ENCODE data around the gene FRY.

FRY gene

DNA sequence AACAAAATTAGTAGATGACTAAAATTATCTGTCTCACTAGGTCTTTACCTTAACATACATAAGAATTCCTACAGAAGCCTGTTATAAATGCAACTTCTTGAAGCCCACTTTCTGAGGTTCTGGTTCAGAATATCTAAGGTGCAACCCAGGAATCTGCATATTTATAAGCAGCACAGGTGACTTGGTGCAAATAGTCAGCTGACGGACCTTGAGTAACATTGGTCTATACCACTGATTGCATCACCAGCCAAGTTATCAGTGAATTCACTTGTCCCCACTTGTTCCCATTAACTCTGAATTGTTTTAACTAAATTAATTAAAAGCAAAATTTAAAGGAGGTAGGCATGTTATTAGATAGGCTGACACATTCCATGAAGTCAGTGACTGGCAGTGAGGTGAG lies 109.9 kb downstream of the FRY start:
- TF ChIP-seq, protein P1, sequence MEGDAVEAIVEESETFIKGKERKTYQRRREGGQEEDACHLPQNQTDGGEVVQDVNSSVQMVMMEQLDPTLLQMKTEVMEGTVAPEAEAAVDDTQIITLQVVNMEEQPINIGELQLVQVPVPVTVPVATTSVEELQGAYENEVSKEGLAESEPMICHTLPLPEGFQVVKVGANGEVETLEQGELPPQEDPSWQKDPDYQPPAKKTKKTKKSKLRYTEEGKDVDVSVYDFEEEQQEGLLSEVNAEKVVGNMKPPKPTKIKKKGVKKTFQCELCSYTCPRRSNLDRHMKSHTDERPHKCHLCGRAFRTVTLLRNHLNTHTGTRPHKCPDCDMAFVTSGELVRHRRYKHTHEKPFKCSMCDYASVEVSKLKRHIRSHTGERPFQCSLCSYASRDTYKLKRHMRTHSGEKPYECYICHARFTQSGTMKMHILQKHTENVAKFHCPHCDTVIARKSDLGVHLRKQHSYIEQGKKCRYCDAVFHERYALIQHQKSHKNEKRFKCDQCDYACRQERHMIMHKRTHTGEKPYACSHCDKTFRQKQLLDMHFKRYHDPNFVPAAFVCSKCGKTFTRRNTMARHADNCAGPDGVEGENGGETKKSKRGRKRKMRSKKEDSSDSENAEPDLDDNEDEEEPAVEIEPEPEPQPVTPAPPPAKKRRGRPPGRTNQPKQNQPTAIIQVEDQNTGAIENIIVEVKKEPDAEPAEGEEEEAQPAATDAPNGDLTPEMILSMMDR (IDR thresholded peaks at IDR 0.05; ENCODE audit: control insufficient read depth, extremely low read depth, insufficient read depth), result no peak
- DNase-seq (ENCODE audit: low read depth), result no peak
- H3K4me3 ChIP-seq (ENCODE audit: low read depth, low read length), result no peak overlapping the region

DNA sequence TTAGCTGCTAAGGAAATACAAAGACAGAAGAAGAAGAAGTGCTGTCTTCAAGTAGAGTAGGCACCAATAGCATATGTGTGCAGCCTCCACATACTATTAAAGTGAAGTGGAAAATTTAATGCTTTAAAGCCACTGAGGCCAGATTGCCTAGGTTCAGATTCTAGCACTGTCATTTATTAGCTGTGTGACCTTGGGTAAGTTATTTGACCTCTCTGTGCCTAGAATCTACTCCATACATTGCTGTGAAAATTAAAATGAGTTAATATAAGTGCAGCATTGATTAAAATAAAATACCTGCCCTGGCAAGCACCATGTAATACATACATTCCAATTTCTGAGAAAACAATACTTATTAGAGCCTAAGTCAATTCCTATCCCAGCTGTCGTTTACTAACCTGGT lies 110.5 kb downstream of the FRY start:
- no peak overlapping the region for H3K4me3 ChIP-seq (ENCODE audit: low read depth, low read length)
- TF ChIP-seq, protein P1 (IDR thresholded peaks at IDR 0.05; ENCODE audit: control insufficient read depth, extremely low read depth, insufficient read depth), result no peak
- peak; percentile 36 for DNase-seq (ENCODE audit: low read depth)

DNA sequence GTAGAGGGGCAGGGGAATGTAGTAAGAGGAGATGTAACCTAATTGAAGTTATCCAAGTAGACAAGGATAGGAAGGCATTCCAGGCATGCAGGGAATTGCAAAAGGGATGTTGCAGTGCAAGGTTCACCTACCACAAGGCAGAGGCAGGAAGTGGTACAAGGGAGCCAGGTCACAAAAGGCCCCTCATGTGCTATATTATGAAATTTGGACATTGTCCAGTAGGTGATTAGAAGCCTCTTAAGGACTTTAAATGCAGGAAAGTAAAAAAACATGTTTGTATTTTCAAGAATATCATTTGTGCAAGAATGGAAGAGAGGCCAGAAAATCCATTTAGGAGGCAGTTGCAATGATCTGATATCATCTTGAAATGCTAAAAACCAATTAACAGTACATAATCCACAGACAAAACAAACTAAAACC lies 111.4 kb downstream of the FRY start:
- H3K4me3 ChIP-seq (ENCODE audit: low read depth, low read length), result no peak overlapping the region
- DNase-seq (ENCODE audit: low read depth), result no peak
- TF ChIP-seq, protein P1 (IDR thresholded peaks at IDR 0.05; ENCODE audit: control insufficient read depth, extremely low read depth, insufficient read depth), result no peak

DNA sequence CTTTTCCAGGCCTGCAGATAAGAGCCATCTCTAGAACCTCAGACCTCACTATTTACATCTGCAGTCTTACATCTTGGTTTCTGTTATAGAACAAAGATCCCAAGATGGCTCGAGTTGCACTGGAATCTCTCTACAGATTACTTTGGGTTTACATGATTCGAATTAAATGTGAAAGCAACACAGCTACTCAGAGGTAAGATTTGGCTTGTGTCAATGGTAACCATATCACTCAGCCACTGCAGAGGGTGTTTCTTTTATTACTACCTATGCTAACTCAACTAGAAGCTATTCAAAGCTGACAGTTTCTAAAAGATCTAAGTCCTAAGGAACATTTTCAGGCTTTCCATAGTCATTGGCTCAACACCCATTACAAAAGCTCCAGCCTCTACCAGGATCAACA lies 115.6 kb downstream of the FRY start:
- DNase-seq (ENCODE audit: low read depth), result no peak
- H3K4me3 ChIP-seq (ENCODE audit: low read depth, low read length), result no peak overlapping the region
- TF ChIP-seq, protein P1 (IDR thresholded peaks at IDR 0.05; ENCODE audit: control insufficient read depth, extremely low read depth, insufficient read depth), result no peak

DNA sequence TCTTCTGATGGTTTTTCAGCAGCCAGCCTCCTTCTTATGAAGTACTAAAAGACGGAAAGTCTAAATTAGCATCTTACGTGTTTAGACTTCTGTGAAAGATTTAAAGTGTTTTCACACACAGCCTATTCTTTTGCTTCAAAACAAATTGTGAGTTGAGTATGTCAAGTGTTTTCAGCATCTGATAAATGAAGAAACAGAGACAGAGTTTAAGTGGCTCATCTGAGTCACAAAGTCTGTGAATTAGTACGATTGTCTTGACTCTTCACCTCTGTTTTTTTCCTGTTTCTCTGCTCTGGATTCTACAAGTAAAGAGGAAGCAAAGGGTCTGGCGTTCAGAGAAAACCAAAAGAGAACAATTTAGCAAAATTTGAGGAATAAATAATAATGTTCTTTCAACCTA lies 116.4 kb downstream of the FRY start:
- no peak overlapping the region for H3K4me3 ChIP-seq (ENCODE audit: low read depth, low read length)
- DNase-seq (ENCODE audit: low read depth), result no peak
- TF ChIP-seq, protein P1 (IDR thresholded peaks at IDR 0.05; ENCODE audit: control insufficient read depth, extremely low read depth, insufficient read depth), result no peak

DNA sequence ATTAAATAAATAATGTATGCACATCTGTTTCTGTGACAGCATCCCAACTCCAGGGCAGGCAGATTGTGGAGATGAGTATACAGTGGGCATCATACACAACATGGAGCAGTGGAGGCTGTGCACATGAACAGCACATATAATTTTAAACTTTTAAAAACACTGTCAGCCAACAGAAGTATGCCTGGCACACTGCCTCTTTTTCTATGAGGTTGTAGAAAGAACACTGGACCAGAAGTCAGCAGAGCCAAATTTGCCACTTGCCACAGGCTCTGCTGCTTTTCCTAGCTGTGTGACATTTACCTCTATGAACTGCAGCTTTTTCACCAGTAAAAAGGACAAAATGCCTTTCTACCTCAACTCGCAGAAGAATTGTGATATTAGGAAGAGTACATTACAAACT lies 118.7 kb downstream of the FRY start:
- no peak for DNase-seq (ENCODE audit: low read depth)
- H3K4me3 ChIP-seq (ENCODE audit: low read depth, low read length), result no peak overlapping the region
- TF ChIP-seq, protein P1 (IDR thresholded peaks at IDR 0.05; ENCODE audit: control insufficient read depth, extremely low read depth, insufficient read depth), result no peak

DNA sequence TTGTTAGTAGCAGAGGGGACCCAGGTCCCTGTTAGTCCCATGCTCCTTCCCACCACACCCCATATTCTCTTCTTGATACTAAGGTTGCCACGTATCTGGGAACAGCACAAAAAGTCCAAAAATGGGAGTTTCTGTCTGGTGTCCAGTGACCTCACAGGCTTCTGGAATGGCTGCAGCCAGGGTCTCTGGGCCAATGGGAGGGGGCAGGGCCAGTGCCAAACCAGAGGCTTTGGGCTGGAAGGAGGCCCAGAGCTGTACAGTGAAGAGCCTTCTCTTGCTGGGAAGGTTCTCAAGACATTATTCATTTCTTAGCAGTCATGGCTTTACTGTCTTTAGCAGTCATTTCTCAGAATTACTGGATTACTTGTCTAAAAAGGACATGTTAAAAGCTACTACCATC lies 119.2 kb downstream of the FRY start:
- H3K4me3 ChIP-seq (ENCODE audit: low read depth, low read length), result no peak overlapping the region
- TF ChIP-seq, protein P1 (IDR thresholded peaks at IDR 0.05; ENCODE audit: control insufficient read depth, extremely low read depth, insufficient read depth), result no peak
- DNase-seq (ENCODE audit: low read depth), result no peak

Data from LNCaP clone FGC (cell line).